ENCODE measurements around the gene WDR38. TPM values are rescaled to one million over a fixed set of nuclear protein-coding genes. Genes with fewer than 3 reads are reported as not detected.

Gene WDR38
- total and polyA plus RNA-seq, 2 of the 4 experiments (the other 2 are of a cell fraction) = not detected

DNA sequence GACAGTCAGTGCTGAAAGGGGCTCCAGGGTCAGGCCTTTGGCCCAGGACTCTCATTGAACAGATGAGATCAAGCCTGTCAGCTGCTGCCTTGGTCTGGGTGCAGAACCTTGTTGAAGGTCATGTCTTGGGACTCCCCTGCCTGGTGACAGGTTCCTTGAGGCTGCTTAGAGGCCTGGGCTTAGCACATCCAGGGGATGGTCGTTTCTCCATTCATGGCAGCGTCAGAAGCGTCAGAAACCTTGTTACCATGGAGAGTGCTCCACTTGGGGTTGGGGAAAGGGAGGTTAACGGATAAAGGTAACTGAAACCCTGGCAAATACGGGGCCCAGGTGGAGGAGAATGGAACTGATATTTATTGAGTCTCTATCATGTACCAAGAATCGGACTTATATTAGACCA is 17.5 kb downstream of the WDR38 start:
- ChIA-PET POLR2A (ENCODE audit: unreplicated experiment) (no interaction called here), CTCF (no interaction called here)
- H3K79me1 ChIP-seq (ENCODE audit: low read depth in 1 of 2, low read length in 2 of 2) = peaks cover 15 to 76% of the 10 kb centered on the region in 2 experiments; a peak in 3 of 4 replicates
- peaks cover 53% of the 10 kb centered on the region for H4K20me1 ChIP-seq (ENCODE audit: insufficient read depth, low read length)
- no peak overlapping the region for H2BK120ac ChIP-seq (ENCODE audit: low read depth, low read length)
- DNase-seq (no peak), ATAC-seq (ENCODE audit: low read depth) (no peak)
- H3K27ac ChIP-seq (ENCODE audit: insufficient read depth, low read length) = peak overlapping the region; percentile 94
- H3K23ac ChIP-seq (ENCODE audit: low read depth, low read length) = peak overlapping the region; percentile 96
- no TSS peak for BruUV-seq (replicated peaks)
- H3K18ac ChIP-seq (ENCODE audit: low read depth, low read length) = no peak overlapping the region; the same call in 1 of the 2 replicates
- peak overlapping the region in 1 of 2 experiments; percentile 22; a peak in 2 of 4 replicates for H4K8ac ChIP-seq (ENCODE audit: low read depth in 2 of 2, low read length in 2 of 2)
- no peak overlapping the region for H2BK20ac ChIP-seq (ENCODE audit: low read depth, low read length)
- no peak overlapping the region for H2BK15ac ChIP-seq (ENCODE audit: low read depth, low read length)
- in situ Hi-C loops (cut with MboI; ENCODE audit: low sequenced_read_pairs) = no loop called here
- peak overlapping the region; percentile 78 for H2AK5ac ChIP-seq (ENCODE audit: low read depth, low read length)
- H3K56ac ChIP-seq (ENCODE audit: extremely low read depth, insufficient read depth, low read length) = 0 out of 2 replicates have a peak overlapping the region, but pooled peaks have one; percentile 45
- peak overlapping the region; percentile 86 for H2BK5ac ChIP-seq (ENCODE audit: low read depth, low read length, poor library complexity, severe bottlenecking)
- peak overlapping the region; percentile 98 for H3K9ac ChIP-seq (ENCODE audit: low read depth, low read length)
- peaks cover 31% of the 10 kb centered on the region for H3K36me3 ChIP-seq (ENCODE audit: control insufficient read depth, insufficient read depth, low read length)
- peak overlapping the region; percentile 17; the same call in 1 of the 2 replicates for H4K91ac ChIP-seq (ENCODE audit: insufficient read depth, low read depth, low read length)
- H2AFZ ChIP-seq (replicated peaks; ENCODE audit: low read length, poor library complexity) = no peak overlapping the region
- no peaks in the 10 kb centered on the region for H3K27me3 ChIP-seq (ENCODE audit: control insufficient read depth, insufficient read depth, low read length)
- dilution Hi-C loops (cut with HindIII; ENCODE audit: low sequenced_read_pairs, unreplicated experiment) = no loop called here
- H2AK9ac ChIP-seq (replicated peaks; ENCODE audit: low read depth, low read length, poor library complexity) = peak overlapping the region; percentile 97
- no peaks in the 10 kb centered on the region for H3K9me3 ChIP-seq (ENCODE audit: control insufficient read depth, insufficient read depth, low read length)
- TF ChIP-seq, protein P1, sequence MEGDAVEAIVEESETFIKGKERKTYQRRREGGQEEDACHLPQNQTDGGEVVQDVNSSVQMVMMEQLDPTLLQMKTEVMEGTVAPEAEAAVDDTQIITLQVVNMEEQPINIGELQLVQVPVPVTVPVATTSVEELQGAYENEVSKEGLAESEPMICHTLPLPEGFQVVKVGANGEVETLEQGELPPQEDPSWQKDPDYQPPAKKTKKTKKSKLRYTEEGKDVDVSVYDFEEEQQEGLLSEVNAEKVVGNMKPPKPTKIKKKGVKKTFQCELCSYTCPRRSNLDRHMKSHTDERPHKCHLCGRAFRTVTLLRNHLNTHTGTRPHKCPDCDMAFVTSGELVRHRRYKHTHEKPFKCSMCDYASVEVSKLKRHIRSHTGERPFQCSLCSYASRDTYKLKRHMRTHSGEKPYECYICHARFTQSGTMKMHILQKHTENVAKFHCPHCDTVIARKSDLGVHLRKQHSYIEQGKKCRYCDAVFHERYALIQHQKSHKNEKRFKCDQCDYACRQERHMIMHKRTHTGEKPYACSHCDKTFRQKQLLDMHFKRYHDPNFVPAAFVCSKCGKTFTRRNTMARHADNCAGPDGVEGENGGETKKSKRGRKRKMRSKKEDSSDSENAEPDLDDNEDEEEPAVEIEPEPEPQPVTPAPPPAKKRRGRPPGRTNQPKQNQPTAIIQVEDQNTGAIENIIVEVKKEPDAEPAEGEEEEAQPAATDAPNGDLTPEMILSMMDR (conservative IDR thresholded peaks at IDR 0.05; ENCODE audit: low read depth, low read length) = no peak
- TF ChIP-seq, protein P2, sequence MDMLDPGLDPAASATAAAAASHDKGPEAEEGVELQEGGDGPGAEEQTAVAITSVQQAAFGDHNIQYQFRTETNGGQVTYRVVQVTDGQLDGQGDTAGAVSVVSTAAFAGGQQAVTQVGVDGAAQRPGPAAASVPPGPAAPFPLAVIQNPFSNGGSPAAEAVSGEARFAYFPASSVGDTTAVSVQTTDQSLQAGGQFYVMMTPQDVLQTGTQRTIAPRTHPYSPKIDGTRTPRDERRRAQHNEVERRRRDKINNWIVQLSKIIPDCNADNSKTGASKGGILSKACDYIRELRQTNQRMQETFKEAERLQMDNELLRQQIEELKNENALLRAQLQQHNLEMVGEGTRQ (IDR thresholded peaks at IDR 0.05; ENCODE audit: low read depth, low read length) = no peak
- TF ChIP-seq MXI1 (IDR thresholded peaks at IDR 0.05; ENCODE audit: borderline replicate concordance, low read depth, low read length) (no peak), MAZ (IDR thresholded peaks at IDR 0.05; ENCODE audit: borderline replicate concordance, low read depth, low read length) (no peak), RFX5 (IDR thresholded peaks at IDR 0.05; ENCODE audit: low read depth, low read length) (no peak), BHLHE40 (IDR thresholded peaks at IDR 0.05; ENCODE audit: low read depth, low read length) (no peak), NFE2L2 (IDR thresholded peaks at IDR 0.05; ENCODE audit: low read depth, low read length) (no peak), RAD21 (IDR thresholded peaks at IDR 0.05; ENCODE audit: low read length) (no peak), POLR2A (IDR thresholded peaks at IDR 0.05; ENCODE audit: low read depth, low read length) (no peak), MAFK (IDR thresholded peaks at IDR 0.05; ENCODE audit: low read depth, low read length) (no peak), ELK1 (IDR thresholded peaks at IDR 0.05; ENCODE audit: borderline replicate concordance, low read depth, low read length) (no peak), CHD1 (IDR thresholded peaks at IDR 0.05; ENCODE audit: low read depth, low read length) (no peak), RCOR1 (IDR thresholded peaks at IDR 0.05; ENCODE audit: insufficient replicate concordance, low read length) (no peak), FOS (IDR thresholded peaks at IDR 0.05; ENCODE audit: low read depth, low read length) (no peak), CEBPB (IDR thresholded peaks at IDR 0.05; ENCODE audit: low read depth, low read length) (no peak)
- intact Hi-C loops (cut with micrococcal nuclease) = loop anchor here (2.0 kb wide), 1 partner anchor 272 kb away; the partner anchor contains the start of gene SCAI
- 84% methylated on average over 6 of the region's 6 CpGs; no CpG with 5 or more reads in 1 of the 2 experiments for WGBS, 2 experiments (ENCODE audit: extremely low coverage in 2 of 2, insufficient read length in 1 of 2)
- H3K4me2 ChIP-seq (ENCODE audit: low read depth, low read length) = peak overlapping the region; percentile 98
- H3K4ac ChIP-seq (ENCODE audit: low read depth, low read length) = peak overlapping the region; percentile 86
- peak overlapping the region; percentile 69 for H3K4me3 ChIP-seq (ENCODE audit: insufficient read depth, low read depth, low read length)
- peaks cover 16% of the 10 kb centered on the region; the same call in 1 of the 2 replicates for H3K9me1 ChIP-seq (ENCODE audit: insufficient read depth, low read length)
- H4K5ac ChIP-seq (ENCODE audit: low read depth, low read length) = peak overlapping the region; percentile 6; the same call in 1 of the 2 replicates
- H3K14ac ChIP-seq (replicated peaks; ENCODE audit: low read depth, low read length) = peak overlapping the region; percentile 85
- H3K4me1 ChIP-seq (ENCODE audit: control insufficient read depth, insufficient read depth, low read length) = peaks cover 22% of the 10 kb centered on the region

Measured in IMR-90 (cell line).